GM19395 (cell line): ENCODE measurements around the gene LRRIQ1.
"Not testable (repeated sequence)": the region's sequence is repeated elsewhere in the genome, so short reads cannot be mapped to it uniquely, and the experiment has no call there.

ENCODE experiments used
- ATAC-seq: cut with Tn5 transposase; IDR thresholded peaks from one replicate; pipeline ENCODE4 v1.9.1; 2021; ENCODE audit warnings: mild to moderate bottlenecking, moderate library complexity; ENCODE audit not compliant: unreplicated experiment

Gene LRRIQ1

DNA sequence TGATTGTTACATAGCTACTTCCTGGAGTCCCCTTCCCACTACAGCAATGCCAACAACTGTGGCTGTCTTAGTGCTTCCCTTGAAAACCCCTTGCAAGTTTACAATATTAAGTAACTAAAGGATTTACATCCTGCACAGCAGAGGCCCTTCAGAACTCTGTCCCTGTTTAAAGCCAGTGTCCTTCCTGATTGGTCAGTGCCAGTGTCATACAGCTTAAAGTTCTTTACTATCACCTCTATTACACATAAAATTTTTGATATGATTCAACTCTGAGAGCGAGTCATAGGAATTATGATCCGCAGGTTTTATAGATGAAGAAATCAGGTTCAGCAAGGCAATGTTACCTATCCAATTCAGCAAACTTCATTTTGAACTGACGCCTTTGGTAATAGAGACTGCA lies 152.5 kb downstream of the LRRIQ1 start:
- ATAC-seq = no peak

- ATAC-seq = no peak
These were observed 154.6 kb downstream of the LRRIQ1 start for GRCh38 chr12:85190728-85191127.

- not testable (repeated sequence) for ATAC-seq
These were observed 167.7 kb downstream of the LRRIQ1 start for GRCh38 chr12:85203809-85204208.

DNA sequence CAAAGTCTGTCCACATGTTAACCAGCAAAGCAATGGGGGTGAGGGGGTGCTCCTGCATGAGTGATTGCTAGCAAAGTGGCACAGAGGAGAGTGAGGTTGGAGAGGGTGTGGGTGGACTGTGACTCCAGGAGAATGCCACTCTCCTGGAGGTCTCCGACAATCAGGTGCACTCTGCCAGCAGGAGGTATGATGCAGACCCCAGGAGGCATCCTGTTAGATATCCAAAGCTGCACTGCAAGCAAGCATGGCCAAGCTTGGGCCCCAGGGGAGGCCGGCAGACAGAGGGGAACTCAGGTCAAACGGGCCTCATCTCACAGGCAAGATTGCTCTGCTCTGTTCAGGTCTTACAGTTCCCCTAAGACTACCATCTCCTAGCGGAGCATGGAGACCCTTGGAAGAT lies 170.4 kb downstream of the LRRIQ1 start:
- no peak for ATAC-seq

GRCh38 chr12:85224339-85224738 lies 188.2 kb downstream of the LRRIQ1 start:
- ATAC-seq = not testable (repeated sequence)

GRCh38 chr12:85225501-85225900 lies 189.3 kb downstream of the LRRIQ1 start:
- no peak for ATAC-seq

DNA sequence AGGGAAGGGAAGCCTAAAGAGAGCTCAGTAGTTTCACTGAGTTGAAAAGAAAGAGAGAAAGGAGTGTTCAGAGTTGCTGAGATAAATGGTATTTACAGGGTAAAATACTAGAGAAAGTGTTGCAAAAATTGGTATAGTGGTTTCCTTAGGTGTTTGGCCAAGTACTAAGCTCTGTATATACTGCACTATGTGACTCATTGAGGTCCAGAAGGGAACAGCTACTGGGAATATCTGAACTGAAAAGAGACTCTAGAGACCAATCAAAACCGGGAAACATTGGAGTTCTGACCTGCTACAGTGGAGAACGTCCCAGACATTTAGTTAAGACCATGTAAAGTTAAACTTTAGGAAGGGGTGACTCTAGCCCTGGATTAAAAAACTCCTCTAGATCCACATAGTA lies 201.2 kb downstream of the LRRIQ1 start:
- ATAC-seq = no peak

GRCh38 chr12:85244561-85244960 lies 208.4 kb downstream of the LRRIQ1 start:
- no peak for ATAC-seq

DNA sequence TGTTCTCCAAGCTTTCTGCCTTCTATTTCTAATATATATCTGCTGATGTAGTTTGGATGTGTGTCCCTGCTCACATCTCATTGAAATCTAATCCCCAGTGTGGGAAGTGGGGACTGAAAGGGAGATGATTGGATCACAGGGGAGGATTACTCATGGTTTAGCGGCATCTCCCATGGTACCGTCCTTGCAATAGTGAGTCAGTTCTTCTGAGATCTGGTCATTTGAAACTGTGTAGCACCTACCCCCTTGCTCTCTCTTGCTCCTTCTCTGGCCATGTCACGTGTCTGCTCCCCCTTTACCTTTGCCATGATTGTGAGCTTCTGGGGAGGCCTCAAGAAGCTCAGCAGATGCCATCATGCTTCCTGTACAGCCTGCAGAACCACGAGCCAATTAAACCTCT lies 217.7 kb downstream of the LRRIQ1 start:
- no peak for ATAC-seq

GRCh38 chr12:85257671-85258070 lies 221.5 kb downstream of the LRRIQ1 start:
- ATAC-seq = no peak

- ATAC-seq = no peak
These were observed 224.3 kb downstream of the LRRIQ1 start for GRCh38 chr12:85260447-85260846.

- no peak for ATAC-seq
These were observed 224.7 kb downstream of the LRRIQ1 start for GRCh38 chr12:85260896-85261295.

- ATAC-seq = no peak
These were observed 230.2 kb downstream of the LRRIQ1 start for GRCh38 chr12:85266356-85266755.

- peak; percentile 73 for ATAC-seq
These were observed 237.5 kb downstream of the LRRIQ1 start for GRCh38 chr12:85273381-85274314.

DNA sequence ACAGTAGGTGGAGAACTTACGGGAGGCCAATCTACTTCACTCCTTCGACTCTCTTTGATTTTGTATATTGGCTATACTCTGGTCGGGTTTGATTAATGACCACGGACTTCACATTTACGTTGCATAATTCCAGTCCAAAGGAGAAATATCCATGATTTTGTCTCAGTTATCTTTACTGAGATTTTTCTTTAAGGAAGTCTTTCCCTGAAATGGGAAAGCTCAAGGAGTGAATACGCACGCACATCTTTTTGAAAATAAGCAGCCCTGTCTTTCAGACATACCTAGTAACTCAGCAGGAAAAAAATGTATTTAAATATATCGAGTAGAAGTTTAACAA lies 238.1 kb downstream of the LRRIQ1 start:
- ATAC-seq = no peak

- ATAC-seq = no peak
These were observed 239.2 kb downstream of the LRRIQ1 start for GRCh38 chr12:85275374-85275773.

DNA sequence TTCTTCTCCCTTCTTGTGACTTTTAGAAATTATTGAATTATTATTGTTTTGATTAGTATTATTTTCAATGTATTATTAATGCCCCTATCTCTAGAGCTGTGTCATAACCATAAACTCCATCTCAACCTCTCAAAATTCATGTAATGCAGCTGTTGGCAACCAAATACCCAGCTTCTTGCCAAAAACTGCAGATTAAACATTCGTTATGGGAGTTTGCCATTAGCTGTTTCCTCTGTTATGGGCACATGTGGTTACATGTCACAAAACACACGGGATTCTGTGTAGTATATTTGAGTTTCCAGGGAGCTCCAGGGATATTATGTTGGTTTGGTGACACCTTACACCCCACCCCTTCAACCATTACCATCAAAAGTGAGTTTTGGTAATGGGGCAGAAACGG lies 241.0 kb downstream of the LRRIQ1 start:
- no peak for ATAC-seq

DNA sequence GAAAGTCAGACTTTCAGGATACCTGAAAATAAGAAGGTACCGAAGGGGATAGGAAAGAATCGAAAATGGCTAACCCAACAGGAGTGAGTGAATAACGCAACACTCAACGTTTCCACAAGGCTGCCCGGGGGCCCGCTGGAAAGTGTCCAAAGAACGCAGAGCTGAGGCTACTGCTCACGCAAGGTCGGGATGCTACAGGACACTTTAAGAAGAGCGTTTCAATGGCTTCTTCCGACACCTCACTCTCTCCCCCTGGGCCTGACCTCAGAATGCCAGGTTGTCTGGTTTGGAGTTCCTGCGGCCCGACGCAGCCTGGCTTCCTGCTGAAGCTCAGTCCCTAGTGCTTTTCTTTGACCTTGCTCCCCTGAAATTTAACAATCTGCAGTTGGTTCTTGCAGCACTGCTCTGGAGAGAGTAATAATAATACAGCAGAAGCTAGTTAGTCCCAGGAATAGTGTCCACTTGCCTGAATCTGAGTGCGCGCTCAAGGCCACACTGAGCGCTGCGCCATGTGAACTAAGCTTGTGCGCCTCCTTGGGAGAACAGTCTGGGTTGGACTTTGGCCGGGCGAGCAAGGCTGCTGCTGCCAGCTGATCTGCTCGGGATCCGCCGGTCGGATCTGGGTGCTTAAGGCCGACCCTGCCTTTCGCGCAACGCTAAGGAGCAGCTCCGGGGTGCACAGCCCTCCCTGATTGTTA lies 241.9 kb downstream of the LRRIQ1 start:
- no peak for ATAC-seq

DNA sequence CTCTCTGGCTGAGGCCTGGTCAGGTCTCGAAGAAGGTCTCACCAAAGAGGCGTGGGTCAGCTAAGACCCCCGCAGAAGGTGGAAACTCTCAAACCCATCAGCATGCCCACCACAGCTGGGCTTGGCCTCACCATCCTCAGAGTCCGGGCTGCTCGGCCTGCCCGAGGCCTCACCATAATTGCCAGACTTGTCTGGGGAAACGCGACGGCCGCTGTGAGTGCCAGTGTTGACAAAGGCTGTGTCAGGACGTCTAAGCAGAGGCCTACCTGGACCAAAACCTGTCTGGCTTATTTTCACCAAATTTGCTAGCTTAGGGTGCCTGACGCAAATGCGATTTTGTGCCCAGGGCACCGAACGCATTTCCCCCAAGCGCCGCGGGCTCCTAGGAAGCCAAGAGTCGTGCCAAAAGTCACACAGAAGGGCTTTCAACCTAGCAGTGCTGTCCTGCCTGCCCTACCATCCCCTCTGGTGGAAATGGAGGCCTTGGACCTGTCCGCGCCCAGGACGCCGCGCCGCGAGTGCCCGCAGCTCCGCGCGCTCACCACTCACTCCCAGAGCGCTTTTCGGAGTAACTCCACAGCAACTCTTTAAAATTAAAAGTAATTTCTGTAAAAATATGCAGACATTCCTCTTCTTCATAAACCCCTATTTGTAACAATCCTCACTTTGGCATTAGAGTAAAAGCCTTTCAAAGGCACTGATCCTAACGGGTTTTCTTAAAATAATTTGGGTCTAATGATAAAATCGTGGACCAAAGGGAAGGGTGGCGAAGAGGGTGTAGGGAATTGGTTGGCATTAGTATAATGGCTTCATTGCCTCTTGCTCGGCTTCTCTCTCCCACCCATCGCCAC lies 242.7 kb downstream of the LRRIQ1 start:
- no peak for ATAC-seq

DNA sequence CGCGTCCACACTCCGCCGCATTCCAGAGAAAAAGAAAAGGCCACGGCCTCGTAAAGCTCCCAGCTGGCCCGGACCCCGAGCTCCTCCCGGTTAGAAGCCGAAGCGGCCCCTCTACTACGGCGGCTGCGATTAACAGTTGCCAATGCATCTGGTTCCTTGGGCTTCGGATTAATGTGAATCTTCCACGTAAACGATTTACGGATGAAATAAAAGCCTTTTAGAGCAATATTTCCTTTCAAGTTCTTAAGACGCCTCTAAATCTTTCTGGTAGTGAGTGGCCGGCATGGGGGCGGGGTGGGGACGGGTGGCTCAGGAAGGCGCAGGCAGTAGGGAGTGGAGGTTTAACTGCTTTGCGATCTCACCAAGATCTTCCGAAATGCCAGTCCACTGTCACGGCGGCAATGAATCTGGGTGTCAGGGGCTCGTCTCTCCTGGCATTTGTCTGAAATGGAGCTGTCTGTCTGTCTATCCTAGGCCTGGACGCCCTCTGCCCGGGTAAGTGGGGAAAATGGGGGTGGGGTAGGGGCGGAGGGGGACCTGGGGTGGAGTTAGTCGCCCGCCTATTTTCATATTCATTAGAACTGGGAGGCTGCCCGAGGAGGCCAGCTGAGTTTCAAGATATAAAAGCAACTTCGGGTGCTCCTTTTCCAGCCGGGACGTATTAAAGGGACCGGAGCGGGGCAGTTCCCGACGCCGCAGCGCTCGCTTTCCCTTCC lies 243.5 kb downstream of the LRRIQ1 start:
- no peak for ATAC-seq
